ENCODE results near the gene DACH1.

DNA sequence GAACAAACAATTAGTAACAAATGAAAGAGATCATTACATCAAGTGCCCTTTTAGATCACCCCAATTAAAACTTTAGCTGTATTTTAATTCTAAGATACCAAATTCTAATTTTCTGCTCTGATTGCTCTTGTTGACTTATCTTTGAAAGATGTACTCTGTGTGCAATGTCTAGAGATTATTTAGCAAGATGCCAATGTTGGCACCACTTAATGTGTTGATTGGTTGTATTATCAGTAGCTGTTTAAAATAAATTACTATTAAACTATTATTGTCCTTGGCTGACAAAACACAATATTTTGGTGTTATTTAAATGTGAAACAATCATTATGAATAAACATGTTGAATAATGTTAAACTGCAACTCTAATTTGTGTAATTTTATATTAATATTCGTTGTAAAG is 386.0 kb downstream of the DACH1 start:
- TF ChIP-seq GABPB2 (CRISPR knock-in tag; conservative IDR thresholded peaks at IDR 0.05), result no peak
- TF ChIP-seq HDAC2 (IDR thresholded peaks at IDR 0.05), result no peak
- no peak for TF ChIP-seq SIX5 (IDR thresholded peaks at IDR 0.05; ENCODE audit: borderline replicate concordance in 1 of 2, insufficient read depth in 1 of 2, low read depth in 1 of 2, low read length in 2 of 2)
- no peak for TF ChIP-seq EP300 (IDR thresholded peaks at IDR 0.05; ENCODE audit: low read length)
- TF ChIP-seq, protein P1, sequence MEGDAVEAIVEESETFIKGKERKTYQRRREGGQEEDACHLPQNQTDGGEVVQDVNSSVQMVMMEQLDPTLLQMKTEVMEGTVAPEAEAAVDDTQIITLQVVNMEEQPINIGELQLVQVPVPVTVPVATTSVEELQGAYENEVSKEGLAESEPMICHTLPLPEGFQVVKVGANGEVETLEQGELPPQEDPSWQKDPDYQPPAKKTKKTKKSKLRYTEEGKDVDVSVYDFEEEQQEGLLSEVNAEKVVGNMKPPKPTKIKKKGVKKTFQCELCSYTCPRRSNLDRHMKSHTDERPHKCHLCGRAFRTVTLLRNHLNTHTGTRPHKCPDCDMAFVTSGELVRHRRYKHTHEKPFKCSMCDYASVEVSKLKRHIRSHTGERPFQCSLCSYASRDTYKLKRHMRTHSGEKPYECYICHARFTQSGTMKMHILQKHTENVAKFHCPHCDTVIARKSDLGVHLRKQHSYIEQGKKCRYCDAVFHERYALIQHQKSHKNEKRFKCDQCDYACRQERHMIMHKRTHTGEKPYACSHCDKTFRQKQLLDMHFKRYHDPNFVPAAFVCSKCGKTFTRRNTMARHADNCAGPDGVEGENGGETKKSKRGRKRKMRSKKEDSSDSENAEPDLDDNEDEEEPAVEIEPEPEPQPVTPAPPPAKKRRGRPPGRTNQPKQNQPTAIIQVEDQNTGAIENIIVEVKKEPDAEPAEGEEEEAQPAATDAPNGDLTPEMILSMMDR (IDR thresholded peaks at IDR 0.05 in 2 of 3, conservative IDR thresholded peaks at IDR 0.05 in 1 of 3; ENCODE audit: insufficient read depth in 2 of 3, low read depth in 1 of 3, low read length in 3 of 3), result no peak

All from K562 (cell line).